GM12874 (cell line): ENCODE data around the gene ZNF267.

Source experiments
- CTCF ChIP-seq: IDR thresholded peaks from 2 replicates; pipeline ENCODE4 v1.5.1; 2011; ENCODE audit warnings: low read depth, mild to moderate bottlenecking, control low read depth, low read length, moderate library complexity; ENCODE audit not compliant: insufficient read depth

Gene ZNF267

GRCh38 chr16:31886227-31886626 is 12.6 kb downstream of the ZNF267 start:
- no peak for TF ChIP-seq CTCF

GRCh38 chr16:31888735-31889134 is 15.1 kb downstream of the ZNF267 start:
- TF ChIP-seq CTCF = no peak

GRCh38 chr16:31893824-31894223 is 20.2 kb downstream of the ZNF267 start:
- TF ChIP-seq CTCF = no peak

GRCh38 chr16:31897283-31897682 is 23.7 kb downstream of the ZNF267 start:
- no peak for TF ChIP-seq CTCF

- no peak for TF ChIP-seq CTCF
These were observed 25.9 kb downstream of the ZNF267 start for GRCh38 chr16:31899505-31899904.

- no peak for TF ChIP-seq CTCF
These were observed 40.1 kb downstream of the ZNF267 start for GRCh38 chr16:31913668-31914067.

- no peak for TF ChIP-seq CTCF
These were observed 42.5 kb downstream of the ZNF267 start for GRCh38 chr16:31916056-31916488.

GRCh38 chr16:31920373-31920772 is 46.8 kb downstream of the ZNF267 start:
- TF ChIP-seq CTCF = no peak
